ENCODE results near the gene NAALADL2. TPM values are rescaled to one million over a fixed set of nuclear protein-coding genes. Genes with fewer than 3 reads are reported as not detected.

The NAALADL2 gene
- total and polyA plus RNA-seq, 2 of the 13 experiments (the other 11 are each of a cell fraction or from before 2014, with no cell fraction given): 0.08 TPM; not detected in 1

DNA sequence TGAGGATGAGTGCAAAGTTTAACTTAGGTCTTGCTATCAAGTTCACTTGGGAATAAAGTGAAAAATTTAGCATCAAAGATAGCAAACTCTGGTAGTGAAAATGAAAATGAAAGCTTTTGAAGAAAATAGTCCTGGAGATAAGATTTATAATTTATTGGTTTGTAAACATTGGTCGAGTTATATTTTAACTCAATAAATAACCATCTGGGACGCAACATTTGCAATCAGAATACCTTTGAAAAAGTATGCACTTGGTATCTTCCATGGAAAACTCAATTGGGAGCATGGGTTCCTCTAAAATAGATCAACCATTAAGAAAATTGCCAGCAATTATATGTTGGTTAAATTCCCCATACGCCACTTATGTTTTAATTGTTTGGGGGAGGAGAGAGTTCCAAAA, 209.5 kb downstream of the NAALADL2 start:
- H3K27ac ChIP-seq (ENCODE audit: extremely low read length, insufficient read depth, low read length): no peak overlapping the region
- in situ Hi-C loops (cut with HindIII; ENCODE audit: extremely low pct_ligation_motif_present, low pct_unique_long_range_greater_than_20kb): no loop called here
- FAIRE-seq: no peak

DNA sequence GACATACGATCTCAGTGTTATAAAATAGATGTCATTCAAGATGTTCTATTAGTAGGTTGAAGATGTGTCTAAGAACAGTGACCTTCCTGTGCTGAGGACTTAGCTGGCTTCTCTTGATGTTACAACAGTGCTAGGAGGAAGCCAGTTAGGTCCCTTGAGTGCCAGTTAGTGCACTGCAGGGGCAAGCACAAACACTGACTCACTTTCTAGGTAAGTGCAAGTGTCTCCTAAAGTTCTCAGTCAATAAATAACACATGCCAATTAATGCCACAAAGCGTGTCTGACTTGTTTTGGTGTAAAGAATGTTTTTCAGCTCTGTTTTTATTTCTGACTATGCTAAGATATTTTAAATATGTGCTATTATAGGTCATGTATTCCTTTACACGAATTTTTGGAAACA, 211.8 kb downstream of the NAALADL2 start:
- no peak overlapping the region for H2AFZ ChIP-seq (ENCODE audit: low read length)
- H3K36me3 ChIP-seq (replicated peaks in 1 of 2; ENCODE audit: control insufficient read depth in 1 of 2, insufficient read depth in 2 of 2, low read length in 2 of 2): no peaks in the 10 kb centered on the region
- H3K27ac ChIP-seq (ENCODE audit: extremely low read length, insufficient read depth, low read length): no peak overlapping the region
- H3K9ac ChIP-seq (ENCODE audit: insufficient read depth, low read depth, low read length): no peak overlapping the region
- H3K4me2 ChIP-seq (ENCODE audit: low read depth, low read length): no peak overlapping the region
- no TSS peak for BruUV-seq (replicated peaks)
- CTCF ChIA-PET (ENCODE audit: low intra/inter-chr PET ratio, low total read pairs): no interaction called here
- H3K27me3 ChIP-seq (ENCODE audit: control insufficient read depth in 1 of 2, insufficient read depth in 2 of 2, low read length in 2 of 2): no peaks in the 10 kb centered on the region
- intact Hi-C loops (cut with micrococcal nuclease; ENCODE audit: unreplicated experiment): no loop called here
- ATAC-seq (no peak), DNase-seq (ENCODE audit: low spot score) (no peak), FAIRE-seq (no peak)
- 12% methylated on average over 3 of the region's 3 CpGs for WGBS (ENCODE audit: low lambda C conversion rate)
- TF ChIP-seq, protein P1, sequence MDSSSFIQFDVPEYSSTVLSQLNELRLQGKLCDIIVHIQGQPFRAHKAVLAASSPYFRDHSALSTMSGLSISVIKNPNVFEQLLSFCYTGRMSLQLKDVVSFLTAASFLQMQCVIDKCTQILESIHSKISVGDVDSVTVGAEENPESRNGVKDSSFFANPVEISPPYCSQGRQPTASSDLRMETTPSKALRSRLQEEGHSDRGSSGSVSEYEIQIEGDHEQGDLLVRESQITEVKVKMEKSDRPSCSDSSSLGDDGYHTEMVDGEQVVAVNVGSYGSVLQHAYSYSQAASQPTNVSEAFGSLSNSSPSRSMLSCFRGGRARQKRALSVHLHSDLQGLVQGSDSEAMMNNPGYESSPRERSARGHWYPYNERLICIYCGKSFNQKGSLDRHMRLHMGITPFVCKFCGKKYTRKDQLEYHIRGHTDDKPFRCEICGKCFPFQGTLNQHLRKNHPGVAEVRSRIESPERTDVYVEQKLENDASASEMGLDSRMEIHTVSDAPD (CRISPR knock-in tag; IDR thresholded peaks at IDR 0.05): no peak
- TF ChIP-seq, protein P2, sequence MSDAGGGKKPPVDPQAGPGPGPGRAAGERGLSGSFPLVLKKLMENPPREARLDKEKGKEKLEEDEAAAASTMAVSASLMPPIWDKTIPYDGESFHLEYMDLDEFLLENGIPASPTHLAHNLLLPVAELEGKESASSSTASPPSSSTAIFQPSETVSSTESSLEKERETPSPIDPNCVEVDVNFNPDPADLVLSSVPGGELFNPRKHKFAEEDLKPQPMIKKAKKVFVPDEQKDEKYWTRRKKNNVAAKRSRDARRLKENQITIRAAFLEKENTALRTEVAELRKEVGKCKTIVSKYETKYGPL (CRISPR knock-in tag; IDR thresholded peaks at IDR 0.05): no peak
- TF ChIP-seq ZKSCAN8 (CRISPR knock-in tag; IDR thresholded peaks at IDR 0.05; ENCODE audit: borderline replicate concordance) (no peak), NFYC (CRISPR knock-in tag; IDR thresholded peaks at IDR 0.05) (no peak)
- H3K4me3 ChIP-seq (replicated peaks in 1 of 3; ENCODE audit: insufficient read depth in 1 of 3, low read depth in 2 of 3, low read length in 3 of 3): no peak overlapping the region
- H3K4me1 ChIP-seq (ENCODE audit: insufficient read depth, low read length): no peaks in the 10 kb centered on the region
- in situ Hi-C loops (cut with HindIII; ENCODE audit: extremely low pct_ligation_motif_present, low pct_unique_long_range_greater_than_20kb): no loop called here
- H3K9me3 ChIP-seq (ENCODE audit: low read length): no peaks in the 10 kb centered on the region
- no peaks in the 10 kb centered on the region for H3K79me2 ChIP-seq (ENCODE audit: insufficient read depth, low read length)
- no peaks in the 10 kb centered on the region for H4K20me1 ChIP-seq (ENCODE audit: insufficient read depth, low read length)
- POLR2A ChIA-PET: no interaction called here

More for the DNA sequence above, 209.5 kb downstream of the NAALADL2 start:
- no peak overlapping the region for H3K9ac ChIP-seq (ENCODE audit: insufficient read depth, low read depth, low read length)
- intact Hi-C loops (cut with micrococcal nuclease; ENCODE audit: unreplicated experiment): no loop called here
- H3K4me3 ChIP-seq (replicated peaks in 1 of 3; ENCODE audit: insufficient read depth in 1 of 3, low read depth in 2 of 3, low read length in 3 of 3): no peak overlapping the region
- no peak for DNase-seq (ENCODE audit: low spot score)
- no peak for TF ChIP-seq PCBP1 (IDR thresholded peaks at IDR 0.05; ENCODE audit: borderline replicate concordance, low read depth, low read length)
- no peak for TF ChIP-seq CBX1 (IDR thresholded peaks at IDR 0.05; ENCODE audit: low read depth)
- no peaks in the 10 kb centered on the region for H3K79me2 ChIP-seq (ENCODE audit: insufficient read depth, low read length)
- ATAC-seq: no peak
- no peaks in the 10 kb centered on the region for H3K27me3 ChIP-seq (ENCODE audit: control insufficient read depth in 1 of 2, insufficient read depth in 2 of 2, low read length in 2 of 2)
- H3K4me1 ChIP-seq (ENCODE audit: insufficient read depth, low read length): no peaks in the 10 kb centered on the region
- no peaks in the 10 kb centered on the region for H4K20me1 ChIP-seq (ENCODE audit: insufficient read depth, low read length)
- no peak overlapping the region for H3K4me2 ChIP-seq (ENCODE audit: low read depth, low read length)
- BruUV-seq (replicated peaks): no TSS peak
- CTCF ChIA-PET (ENCODE audit: low intra/inter-chr PET ratio, low total read pairs): no interaction called here
- POLR2A ChIA-PET: no interaction called here
- no peaks in the 10 kb centered on the region for H3K9me3 ChIP-seq (ENCODE audit: low read length)
- no peaks in the 10 kb centered on the region for H3K36me3 ChIP-seq (replicated peaks in 1 of 2; ENCODE audit: control insufficient read depth in 1 of 2, insufficient read depth in 2 of 2, low read length in 2 of 2)
- H2AFZ ChIP-seq (ENCODE audit: low read length): no peak overlapping the region
- 31% methylated on average over 3 of the region's 3 CpGs for WGBS (ENCODE audit: low lambda C conversion rate)
